H1 (cell line): Measurements from ENCODE around the gene ZNF2. TPM values are rescaled to one million over a fixed set of nuclear protein-coding genes. Genes with fewer than 3 reads are reported as not detected.

Experiments used
- CTCF ChIA-PET: fragments of 300-600 bp; sonication (Branson Sonifier 250); formaldehyde crosslinking; loops from one replicate; lab custom pipeline; 2021; ENCODE audit not compliant: partially characterized antibody; lab: Charles Lee
- POLR2A ChIA-PET: fragments of 300-600 bp; sonication (Branson Sonifier 250); formaldehyde crosslinking; loops from one replicate; lab custom pipeline; 2021; ENCODE audit warnings: inconsistent platforms; ENCODE audit not compliant: partially characterized antibody; lab: Charles Lee
- DNase-seq, 2 experiments: peaks; one replicate each; pipeline versions ENCODE4 v3.0.0 to v3.0.0-alpha.2; 2010 to 2022; ENCODE audit warnings: low spot score in 2 of 2, low read depth in 1 of 2, mixed read lengths in 1 of 2
- FAIRE-seq: peaks from 2 replicates; lab custom pipeline; 2011; peaks lifted over from hg19 to GRCh38; lab: Jason Lieb, UNC
- H2AFZ ChIP-seq: 2 replicates; pipeline ENCODE4 v1.8.1; 2012; ENCODE audit warnings: low read length, inconsistent platforms
- H2AK5ac ChIP-seq: 2 replicates; pipeline ENCODE4 v1.6.1; 2013; ENCODE audit warnings: low read depth, low read length
- H2BK120ac ChIP-seq: replicated peaks from 2 replicates; pipeline ENCODE3; 2013; ENCODE audit warnings: low read depth, low read length, inconsistent platforms
- H2BK12ac ChIP-seq: 2 replicates; pipeline ENCODE4 v1.6.1; 2013; ENCODE audit warnings: low read depth, low read length
- H2BK15ac ChIP-seq: 2 replicates; pipeline ENCODE4 v1.6.1; 2013; ENCODE audit warnings: low read length
- H2BK20ac ChIP-seq: 2 replicates; pipeline ENCODE4 v1.6.1; 2013; ENCODE audit warnings: low read length
- H2BK5ac ChIP-seq: 2 replicates; pipeline ENCODE4 v1.6.1; 2013; ENCODE audit warnings: low read depth, low read length
- H3K14ac ChIP-seq: 2 replicates; pipeline ENCODE4 v1.6.1; 2013; ENCODE audit warnings: inconsistent platforms; ENCODE audit not compliant: insufficient read length
- H3K18ac ChIP-seq: 2 replicates; pipeline ENCODE4 v1.6.1; 2013; ENCODE audit warnings: low read length; ENCODE audit errors: extremely low read depth
- H3K23ac ChIP-seq: 2 replicates; pipeline ENCODE4 v1.6.1; 2013; ENCODE audit warnings: inconsistent platforms; ENCODE audit not compliant: insufficient read length
- H3K23me2 ChIP-seq: 2 replicates; pipeline ENCODE4 v1.6.1; 2013; ENCODE audit warnings: low read depth, low read length
- H3K27ac ChIP-seq: 2 replicates; pipeline ENCODE4 v1.6.1; 2011; ENCODE audit warnings: low read depth, low read length, inconsistent platforms
- H3K27me3 ChIP-seq, 4 experiments: replicated peaks in 1 of 4; 1 replicate in 1 of 4; 2 replicates in 3 of 4; pipeline versions ENCODE4 v1.6.1 to v1.8.1; 2011 to 2013; ENCODE audit warnings: low read length in 3 of 4, mild to moderate bottlenecking in 3 of 4, inconsistent platforms in 2 of 4, mixed read lengths in 2 of 4, moderate library complexity in 1 of 4; ENCODE audit not compliant: control insufficient read depth in 3 of 4, insufficient read depth in 3 of 4; ENCODE audit errors: extremely low read depth in 1 of 4
- H3K36me3 ChIP-seq, 4 experiments: 2 replicates each; pipeline versions ENCODE4 v1.6.1 to v1.8.1; 2011 to 2013; ENCODE audit warnings: mild to moderate bottlenecking in 4 of 4, low read length in 3 of 4, moderate library complexity in 2 of 4, control low read depth in 1 of 4, inconsistent platforms in 1 of 4; ENCODE audit not compliant: insufficient read depth in 4 of 4, control insufficient read depth in 2 of 4
- H3K4ac ChIP-seq: replicated peaks from 2 replicates; pipeline ENCODE3; 2013; ENCODE audit warnings: low read length, low read depth, mixed read lengths, inconsistent platforms; ENCODE audit not compliant: insufficient read length
- H3K4me1 ChIP-seq, 4 experiments: replicated peaks in 1 of 4; 1 replicate in 1 of 4; 2 replicates in 3 of 4; pipeline versions ENCODE4 v1.6.1 to v1.8.1; 2011 to 2013; ENCODE audit warnings: low read length in 3 of 4, inconsistent platforms in 2 of 4, mixed read lengths in 1 of 4; ENCODE audit not compliant: insufficient read depth in 4 of 4, control insufficient read depth in 3 of 4
- H3K4me2 ChIP-seq, 2 experiments: 2 replicates each; pipeline versions ENCODE4 v1.6.1 to v1.8.1; 2011 to 2013; ENCODE audit warnings: low read depth in 2 of 2, low read length in 2 of 2, control low read depth in 1 of 2, inconsistent platforms in 1 of 2, mild to moderate bottlenecking in 1 of 2; ENCODE audit not compliant: insufficient read depth in 1 of 2
- H3K4me3 ChIP-seq, 4 experiments: fragments of 200-600, 300-600 bp in 1 of 4; sonication (generic), shearing (Covaris generic), sonication (Bioruptor Twin) in 1 of 4; 2 replicates each; pipeline versions ENCODE4 v1.5.1 to v1.8.1; 2011 to 2016; ENCODE audit warnings: low read length in 4 of 4, low read depth in 3 of 4, control low read depth in 2 of 4, inconsistent platforms in 2 of 4, mild to moderate bottlenecking in 2 of 4, mixed read lengths in 1 of 4, moderate library complexity in 1 of 4; ENCODE audit not compliant: insufficient read depth in 2 of 4; ENCODE audit errors: extremely low read depth in 1 of 4
- H3K56ac ChIP-seq: replicated peaks from 2 replicates; pipeline ENCODE3; 2013; ENCODE audit warnings: low read depth, mild to moderate bottlenecking, mixed read lengths, low read length, inconsistent platforms; ENCODE audit not compliant: insufficient read length
- H3K79me1 ChIP-seq: 2 replicates; pipeline ENCODE4 v1.6.1; 2013; ENCODE audit warnings: low read depth, low read length, control low read depth
- H3K79me2 ChIP-seq, 2 experiments: 2 replicates each; pipeline versions ENCODE4 v1.6.1 to v1.8.1; 2012 to 2013; ENCODE audit warnings: low read length in 2 of 2, mild to moderate bottlenecking in 2 of 2, inconsistent platforms in 1 of 2; ENCODE audit not compliant: insufficient read depth in 2 of 2, control insufficient read depth in 1 of 2
- H3K9ac ChIP-seq, 4 experiments: replicated peaks in 1 of 4; 1 replicate in 1 of 4; 2 replicates in 3 of 4; pipeline versions ENCODE4 v1.6.1 to v1.8.1; 2011 to 2013; ENCODE audit warnings: low read depth in 3 of 4, low read length in 3 of 4, control low read depth in 2 of 4, mild to moderate bottlenecking in 2 of 4, moderate library complexity in 2 of 4, inconsistent platforms in 1 of 4; ENCODE audit errors: extremely low read depth in 1 of 4
- H3K9me3 ChIP-seq, 2 experiments: 2 replicates each; pipeline versions ENCODE4 v1.6.1 to v1.8.1; 2012 to 2013; ENCODE audit warnings: mild to moderate bottlenecking in 2 of 2, moderate library complexity in 2 of 2, control low read depth in 1 of 2, inconsistent platforms in 1 of 2, low read depth in 1 of 2, low read length in 1 of 2, mixed read lengths in 1 of 2; ENCODE audit not compliant: insufficient read depth in 2 of 2
- H4K20me1 ChIP-seq, 2 experiments: replicated peaks in 1 of 2; 2 replicates each; pipeline versions ENCODE3 to v1.8.1; 2011 to 2013; ENCODE audit warnings: inconsistent platforms in 2 of 2, low read length in 2 of 2, mild to moderate bottlenecking in 1 of 2; ENCODE audit not compliant: insufficient read depth in 2 of 2, control insufficient read depth in 1 of 2
- H4K5ac ChIP-seq: 2 replicates; pipeline ENCODE4 v1.6.1; 2013; ENCODE audit warnings: low read length, low read depth, mixed read lengths, inconsistent platforms; ENCODE audit not compliant: insufficient read length
- H4K8ac ChIP-seq: 2 replicates; pipeline ENCODE4 v1.8.0; 2013; ENCODE audit warnings: mild to moderate bottlenecking, moderate library complexity, low read length, inconsistent platforms; ENCODE audit not compliant: insufficient read depth; ENCODE audit errors: extremely low read depth
- H4K91ac ChIP-seq: replicated peaks from 2 replicates; pipeline ENCODE3; 2013; ENCODE audit warnings: low read length, mixed read lengths, inconsistent platforms; ENCODE audit not compliant: insufficient read length
- ASH2L ChIP-seq: fragments of 200-600, 300-600 bp; sonication (generic); IDR thresholded peaks from one replicate; pipeline ENCODE4 v1.7.1; 2017; ENCODE audit warnings: low read length
- CEBPB ChIP-seq: IDR thresholded peaks from 2 replicates; pipeline ENCODE4 v1.6.1; 2012; ENCODE audit warnings: low read depth, low read length
- EGR1 ChIP-seq: IDR thresholded peaks from 2 replicates; pipeline ENCODE4 v1.6.1; 2011; ENCODE audit warnings: low read depth, low read length, borderline replicate concordance
- KDM5A ChIP-seq: fragments of 200-600 bp; IDR thresholded peaks from 2 replicates; pipeline ENCODE4 v1.7.1; 2012; ENCODE audit warnings: mild to moderate bottlenecking, low read length, inconsistent platforms, mixed read lengths
- POU5F1 ChIP-seq: IDR thresholded peaks from 2 replicates; pipeline ENCODE4 v1.6.1; 2011; ENCODE audit warnings: low read depth, mild to moderate bottlenecking, low read length, moderate library complexity
- SIX5 ChIP-seq: IDR thresholded peaks from 2 replicates; pipeline ENCODE4 v1.6.1; 2011; ENCODE audit warnings: mild to moderate bottlenecking, low read depth, low read length
- TAF1 ChIP-seq: IDR thresholded peaks from 2 replicates; pipeline ENCODE4 v1.6.1; 2011; ENCODE audit warnings: mild to moderate bottlenecking, low read depth, low read length
- WGBS, 2 experiments: shearing (Covaris generic) in 1 of 2; methylation state at CpG; one replicate each; pipeline versions ENCODE4 v1.1.6 to v1.1.7; 2013 to 2015; ENCODE audit warnings: low lambda C conversion rate in 2 of 2, mixed read lengths in 2 of 2, inconsistent platforms in 1 of 2, low coverage in 1 of 2, missing lambda C conversion rate in 1 of 2; ENCODE audit not compliant: insufficient replicate concordance in 2 of 2, insufficient coverage in 1 of 2, insufficient read length in 1 of 2; ENCODE audit errors: extremely low coverage in 1 of 2, missing lambda C conversion rate in 1 of 2; 5-methylcytosine and 5-hydroxymethylcytosine counted together
- polyA plus RNA-seq, 7 experiments: library from polyadenylated mRNA; depleted of rRNA in 3 of 7; stranded (reverse) in 5 of 7; unstranded in 2 of 7; fragments of >200 nt in 5 of 7; fragments of 200-250 nt in 2 of 7; gene quantifications; 1 replicate in 5 of 7; 2 replicates in 1 of 7; 4 replicates in 1 of 7; pipeline versions ENCODE4 v1.2.1 to v1.2.3, GENCODE V29; 2011 to 2013; ENCODE audit warnings: missing spikeins in 2 of 7, mixed read lengths in 2 of 7
- total RNA-seq: library from RNA; stranded (reverse); fragmentation: NEBNext Ultra II Directional; extraction: Animal tissue kit (Norgen Biotek cat#: 25700); gene quantifications from 2 replicates; pipeline ENCODE4 v1.2.1, GENCODE V29; 2021

ZNF2 gene
- total and polyA plus RNA-seq, 2 of the 8 experiments (the other 6 are each of a cell fraction or from before 2014, with no cell fraction given): 1.3 to 3.0 TPM

- Histone ChIP-seq H3K36me3 (peaks cover 0 to 20% (median 10%) of the 10 kb centered on the region in 4 experiments; a peak in 5 of 8 replicates), H2BK20ac (no peak overlapping the region), H3K9ac (no peak overlapping the region), H3K4ac (no peak overlapping the region), H3K4me2 (no peak overlapping the region), H3K23me2 (no peaks in the 10 kb centered on the region), H2BK12ac (no peak overlapping the region), H2BK15ac (no peak overlapping the region), H3K18ac (no peak overlapping the region), H3K4me3 (no peak overlapping the region), H3K23ac (no peak overlapping the region), H4K8ac (no peak overlapping the region), H4K20me1 (no peaks in the 10 kb centered on the region), H4K91ac (no peak overlapping the region), H3K27ac (no peak overlapping the region), H3K4me1 (no peaks in the 10 kb centered on the region), H3K9me3 (peaks cover 44 to 60% of the 10 kb centered on the region in 2 experiments), H4K5ac (no peak overlapping the region), H2BK120ac (no peak overlapping the region), H2AK5ac (no peak overlapping the region)
- 96% methylated on average over 2 of the region's 2 CpGs; no CpG with 5 or more reads in 1 of the 2 experiments for WGBS, 2 experiments
- no peak for DNase-seq
- POLR2A ChIA-PET: no interaction called here
- CTCF ChIA-PET: no interaction called here
- TF ChIP-seq TAF1 (no peak), EGR1 (no peak), KDM5A (no peak), ASH2L (no peak), CEBPB (peak; percentile 27; the same call in 1 of the 2 replicates), POU5F1 (no peak), SIX5 (no peak)
- TF ChIP-seq, all 59 proteins: peak for 1
- Histone ChIP-seq H3K79me1 (no peaks in the 10 kb centered on the region), H3K14ac (no peak overlapping the region), H3K79me2 (no peaks in the 10 kb centered on the region), H2AFZ (no peak overlapping the region), H3K56ac (no peak overlapping the region), H2BK5ac (no peak overlapping the region), H3K27me3 (no peaks in the 10 kb centered on the region)
- FAIRE-seq: no peak
These were observed 20.4 kb downstream of the ZNF2 start for GRCh38 chr2:95185973-95186372.
